CD4-positive, CD25-positive, alpha-beta regulatory T cell (primary cell): ENCODE measurements around the gene FAM228A. TPM values are rescaled to one million over a fixed set of nuclear protein-coding genes. Genes with fewer than 3 reads are reported as not detected.
"Not testable (repeated sequence)": the region's sequence is repeated elsewhere in the genome, so short reads cannot be mapped to it uniquely, and the experiment has no call there.

Experiments used
- ATAC-seq, 2 donors: fragments of 150-1000 bp; cut with Tn5 transposase; one replicate each; pipeline ENCODE4 v1.10.0; 2021; ENCODE audit warnings: low read depth in 2 of 2, moderate number of reproducible peaks in 2 of 2, moderate library complexity in 1 of 2
- DNase-seq, 3 donors: peaks; one replicate each; pipeline versions ENCODE4 v3.0.0 to v3.0.0-alpha.2; 2012 to 2022; ENCODE audit warnings: mixed read lengths in 1 of 3
- H3K27ac ChIP-seq: one replicate; pipeline ENCODE4 v1.7.0; 2013; ENCODE audit warnings: mild to moderate bottlenecking, low read length; ENCODE audit not compliant: insufficient read depth, poor library complexity, severe bottlenecking
- H3K27me3 ChIP-seq: one replicate; pipeline ENCODE4 v1.7.0; 2013; ENCODE audit warnings: low read length; ENCODE audit not compliant: control insufficient read depth, insufficient read depth
- H3K36me3 ChIP-seq: one replicate; pipeline ENCODE4 v1.7.0; 2013; ENCODE audit warnings: mild to moderate bottlenecking, low read length, moderate library complexity; ENCODE audit not compliant: control insufficient read depth, insufficient read depth
- H3K4me1 ChIP-seq: 2 replicates; pipeline ENCODE4 v1.7.0; 2013; ENCODE audit warnings: mild to moderate bottlenecking, low read length; ENCODE audit not compliant: insufficient read depth, control insufficient read depth, poor library complexity, severe bottlenecking
- H3K4me3 ChIP-seq: one replicate; pipeline ENCODE4 v1.7.0; 2013; ENCODE audit warnings: low read depth, mild to moderate bottlenecking, low read length, moderate library complexity
- H3K9me3 ChIP-seq, 2 experiments: 1 replicate in 1 of 2; 2 replicates in 1 of 2; pipeline ENCODE4 v1.7.0; 2013; ENCODE audit warnings: low read length in 2 of 2, mild to moderate bottlenecking in 1 of 2, moderate library complexity in 1 of 2; ENCODE audit not compliant: control insufficient read depth in 2 of 2
- H3K27ac Mint-ChIP-seq, 3 donors: one replicate each; pipeline ENCODE4 v1.8.0; 2020 to 2022; ENCODE audit warnings: mild to moderate bottlenecking in 3 of 3, mixed read lengths in 3 of 3, moderate library complexity in 2 of 3
- H3K27me3 Mint-ChIP-seq: one replicate; pipeline ENCODE4 v1.8.0; 2022; ENCODE audit warnings: mild to moderate bottlenecking, mixed read lengths
- H3K36me3 Mint-ChIP-seq: one replicate; pipeline ENCODE4 v1.8.0; 2020; ENCODE audit warnings: mixed read lengths
- H3K4me1 Mint-ChIP-seq, 4 donors: one replicate each; pipeline ENCODE4 v1.8.0; 2020 to 2022; ENCODE audit warnings: mixed read lengths in 4 of 4, mild to moderate bottlenecking in 1 of 4
- H3K4me3 Mint-ChIP-seq, 4 donors: one replicate each; pipeline ENCODE4 v1.8.0; 2020 to 2022; ENCODE audit warnings: mild to moderate bottlenecking in 4 of 4, mixed read lengths in 4 of 4, moderate library complexity in 3 of 4
- H3K9me3 Mint-ChIP-seq, 7 donors: one replicate each; pipeline ENCODE4 v1.8.0; 2020 to 2022; ENCODE audit warnings: mixed read lengths in 7 of 7, mild to moderate bottlenecking in 3 of 7, moderate library complexity in 2 of 7
- polyA plus RNA-seq, 4 donors: library from polyadenylated mRNA; unstranded; fragments of 300-500 nt; fragmentation: Illumina TruSeq; gene quantifications; one replicate each; pipeline ENCODE4 v1.2.3, GENCODE V29; 2021
- total RNA-seq: library from RNA; stranded (reverse); gene quantifications from one replicate; pipeline ENCODE4 v1.2.3, GENCODE V29; 2022

FAM228A gene
- total and polyA plus RNA-seq, 5 donors from 2014 or later, result not detected

DNA sequence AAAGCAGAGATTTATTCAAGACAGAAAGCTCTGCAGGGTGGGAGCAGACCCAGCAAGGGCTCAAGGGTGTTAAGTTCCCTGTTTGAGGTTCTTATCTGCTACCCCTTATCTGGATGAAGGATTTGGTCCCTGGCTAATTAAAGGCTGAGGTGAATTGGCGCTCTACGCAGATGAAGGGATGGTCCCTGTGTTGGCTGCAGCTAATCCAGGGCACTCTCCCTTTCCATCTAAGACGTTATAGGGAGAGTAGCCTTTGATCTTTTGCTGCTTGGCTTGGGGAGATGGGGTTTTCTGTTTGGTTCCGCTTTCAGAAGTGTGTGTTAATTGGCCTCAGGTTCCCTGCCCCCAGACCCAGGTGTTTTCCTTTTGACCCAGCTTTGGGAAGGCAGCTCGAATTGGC, 17.0 kb downstream of the FAM228A start:
- ATAC-seq (no peak), DNase-seq (no peak)
- Mint-ChIP-seq H3K36me3 (peaks cover 10% of the 10 kb centered on the region), H3K27ac (no peak overlapping the region), H3K4me1 (no peaks in the 10 kb centered on the region), H3K4me3 (no peak overlapping the region), H3K9me3 (peaks cover 0 to 14% (median 5%) of the 10 kb centered on the region in 7 donors), H3K27me3 (peaks cover 9% of the 10 kb centered on the region)
- H3K36me3 ChIP-seq, result no peaks in the 10 kb centered on the region
- H3K27ac ChIP-seq, result no peak overlapping the region
- no peaks in the 10 kb centered on the region for H3K9me3 ChIP-seq
- H3K27me3 ChIP-seq, result no peaks in the 10 kb centered on the region
- H3K4me1 ChIP-seq, result no peaks in the 10 kb centered on the region
- H3K4me3 ChIP-seq, result no peak overlapping the region

GRCh38 chr2:24197213-24197612, 22.4 kb downstream of the FAM228A start:
- H3K9me3 ChIP-seq, H3K27ac Mint-ChIP-seq, H3K27me3 Mint-ChIP-seq, DNase-seq, H3K36me3 ChIP-seq, H3K27me3 ChIP-seq, H3K27ac ChIP-seq, H3K4me3 ChIP-seq, H3K4me1 ChIP-seq, ATAC-seq, H3K4me3 Mint-ChIP-seq, H3K4me1 Mint-ChIP-seq: not testable (repeated sequence)
- H3K9me3 Mint-ChIP-seq, result peaks cover 0 to 17% (median 3%) of the 10 kb centered on the region in 7 donors
- H3K36me3 Mint-ChIP-seq, result peaks cover 20% of the 10 kb centered on the region

DNA sequence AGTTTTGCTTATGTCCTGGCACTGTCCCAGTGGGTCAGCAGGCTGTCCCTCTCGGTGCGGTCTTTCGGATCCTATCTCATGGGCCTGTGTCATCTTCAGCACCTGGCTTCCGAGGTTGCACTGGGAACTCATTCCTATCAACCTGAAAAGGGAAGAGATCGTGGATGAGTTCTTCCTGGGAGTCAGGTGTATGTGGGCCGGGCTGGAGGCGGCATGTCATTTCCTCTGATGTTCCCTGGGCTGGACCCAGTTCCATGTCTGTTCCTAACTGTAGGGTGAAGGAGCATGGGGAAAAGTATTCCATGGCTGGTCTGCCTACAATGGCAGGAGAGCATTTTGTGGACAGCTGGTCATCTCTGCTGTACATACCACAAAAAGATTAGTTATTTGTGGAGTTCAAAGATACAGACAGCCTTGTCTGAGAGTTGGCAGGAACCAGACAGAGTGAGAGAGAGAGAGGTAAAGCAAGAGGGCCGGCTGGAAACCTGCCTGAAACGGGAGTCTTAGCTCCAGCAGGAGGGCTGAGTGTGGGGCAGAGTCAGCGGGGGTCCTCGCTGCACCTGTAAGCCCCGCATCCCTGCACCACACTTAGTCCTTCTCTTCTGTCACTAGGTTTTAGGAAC, 25.2 kb downstream of the FAM228A start:
- H3K27me3 Mint-ChIP-seq, result peaks cover 5% of the 10 kb centered on the region
- no peak overlapping the region for H3K4me3 Mint-ChIP-seq
- H3K9me3 Mint-ChIP-seq, result peaks cover 0 to 17% (median 2%) of the 10 kb centered on the region in 7 donors
- H3K27ac Mint-ChIP-seq, result peak overlapping the region in 1 of 3 donors; percentile 28
- Histone ChIP-seq H3K27ac (no peak overlapping the region), H3K4me3 (no peak overlapping the region), H3K9me3 (no peaks in the 10 kb centered on the region), H3K27me3 (no peaks in the 10 kb centered on the region), H3K36me3 (peaks cover 28% of the 10 kb centered on the region), H3K4me1 (no peaks in the 10 kb centered on the region)
- H3K4me1 Mint-ChIP-seq, result peaks cover 0 to 2% (median 0%) of the 10 kb centered on the region in 4 donors
- peaks cover 45% of the 10 kb centered on the region for H3K36me3 Mint-ChIP-seq
- ATAC-seq (no peak), DNase-seq (no peak)

DNA sequence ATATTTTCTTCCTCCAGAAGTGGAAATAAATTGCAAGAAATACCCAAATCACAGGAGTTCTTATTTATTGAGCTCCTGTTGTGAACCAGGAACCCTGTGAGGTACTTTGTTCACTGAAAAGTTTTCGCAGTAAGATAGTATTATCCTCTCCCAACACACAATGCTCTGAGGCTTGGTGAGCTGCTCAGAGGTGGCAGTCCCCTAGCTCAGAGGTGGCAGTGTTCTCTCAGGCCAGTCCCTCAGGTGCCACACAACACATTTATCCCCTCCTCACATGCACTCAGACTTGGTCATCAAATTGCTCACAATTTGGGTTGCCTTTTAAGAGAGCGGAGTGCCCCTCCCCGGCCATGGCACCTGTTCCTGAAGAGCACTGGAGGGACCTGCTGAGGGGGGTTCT, 25.9 kb downstream of the FAM228A start:
- Histone ChIP-seq H3K27ac (no peak overlapping the region), H3K36me3 (peaks cover 35% of the 10 kb centered on the region), H3K27me3 (no peaks in the 10 kb centered on the region), H3K4me1 (no peaks in the 10 kb centered on the region), H3K9me3 (no peaks in the 10 kb centered on the region), H3K4me3 (no peak overlapping the region)
- Mint-ChIP-seq H3K36me3 (peaks cover 51% of the 10 kb centered on the region), H3K4me3 (no peak overlapping the region), H3K27me3 (peaks cover 5% of the 10 kb centered on the region), H3K27ac (no peak overlapping the region), H3K4me1 (peaks cover 0 to 2% (median 0%) of the 10 kb centered on the region in 4 donors), H3K9me3 (peaks cover 0 to 14% (median 2%) of the 10 kb centered on the region in 7 donors)
- DNase-seq, result no peak
- no peak for ATAC-seq

GRCh38 chr2:24203029-24203786, 28.4 kb downstream of the FAM228A start:
- no peaks in the 10 kb centered on the region for H3K27me3 Mint-ChIP-seq
- no peak overlapping the region for H3K4me3 Mint-ChIP-seq
- DNase-seq (no peak), ATAC-seq (no peak)
- Histone ChIP-seq H3K9me3 (no peaks in the 10 kb centered on the region), H3K4me3 (no peak overlapping the region), H3K4me1 (no peaks in the 10 kb centered on the region), H3K36me3 (peaks cover 49% of the 10 kb centered on the region), H3K27me3 (no peaks in the 10 kb centered on the region), H3K27ac (no peak overlapping the region)
- H3K27ac Mint-ChIP-seq, result no peak overlapping the region
- H3K36me3 Mint-ChIP-seq, result peaks cover 72% of the 10 kb centered on the region
- peaks cover 0 to 4% (median 0%) of the 10 kb centered on the region in 7 donors for H3K9me3 Mint-ChIP-seq
- peaks cover 0 to 2% (median 0%) of the 10 kb centered on the region in 4 donors for H3K4me1 Mint-ChIP-seq

GRCh38 chr2:24203787-24204150, 28.9 kb downstream of the FAM228A start:
- H3K36me3 Mint-ChIP-seq, result peaks cover 78% of the 10 kb centered on the region
- H3K27me3 Mint-ChIP-seq, result no peaks in the 10 kb centered on the region
- H3K4me3 ChIP-seq, result no peak overlapping the region
- H3K27ac ChIP-seq, result no peak overlapping the region
- ATAC-seq (no peak), DNase-seq (no peak)
- peaks cover 55% of the 10 kb centered on the region for H3K36me3 ChIP-seq
- peaks cover 0 to 4% (median 0%) of the 10 kb centered on the region in 7 donors for H3K9me3 Mint-ChIP-seq
- no peaks in the 10 kb centered on the region for H3K27me3 ChIP-seq
- no peaks in the 10 kb centered on the region for H3K9me3 ChIP-seq
- H3K4me1 ChIP-seq, result no peaks in the 10 kb centered on the region
- H3K4me3 Mint-ChIP-seq, result no peak overlapping the region
- no peak overlapping the region for H3K27ac Mint-ChIP-seq
- peaks cover 0 to 2% (median 0%) of the 10 kb centered on the region in 4 donors for H3K4me1 Mint-ChIP-seq

- peaks cover 62% of the 10 kb centered on the region for H3K36me3 ChIP-seq
- Mint-ChIP-seq H3K27me3 (no peaks in the 10 kb centered on the region), H3K9me3 (no peaks in the 10 kb centered on the region), H3K27ac (no peak overlapping the region), H3K4me3 (no peak overlapping the region), H3K36me3 (peaks cover 85% of the 10 kb centered on the region), H3K4me1 (peaks cover 0 to 2% (median 0%) of the 10 kb centered on the region in 4 donors)
- no peak for DNase-seq
- no peak overlapping the region for H3K4me3 ChIP-seq
- no peaks in the 10 kb centered on the region for H3K27me3 ChIP-seq
- no peaks in the 10 kb centered on the region for H3K9me3 ChIP-seq
- no peak for ATAC-seq
- H3K27ac ChIP-seq, result no peak overlapping the region
- H3K4me1 ChIP-seq, result no peaks in the 10 kb centered on the region
These were observed 29.7 kb downstream of the FAM228A start for GRCh38 chr2:24204505-24204904.

GRCh38 chr2:24205131-24205530, 30.3 kb downstream of the FAM228A start:
- H3K27me3 ChIP-seq, result no peaks in the 10 kb centered on the region
- no peak overlapping the region for H3K27ac ChIP-seq
- DNase-seq (no peak), ATAC-seq (no peak)
- H3K9me3 ChIP-seq, result no peaks in the 10 kb centered on the region
- H3K9me3 Mint-ChIP-seq, result no peaks in the 10 kb centered on the region
- H3K4me1 ChIP-seq, result no peaks in the 10 kb centered on the region
- H3K4me1 Mint-ChIP-seq, result peaks cover 0 to 2% (median 0%) of the 10 kb centered on the region in 4 donors
- H3K4me3 ChIP-seq, result no peak overlapping the region
- no peak overlapping the region for H3K4me3 Mint-ChIP-seq
- peaks cover 69% of the 10 kb centered on the region for H3K36me3 ChIP-seq
- no peak overlapping the region for H3K27ac Mint-ChIP-seq
- H3K36me3 Mint-ChIP-seq, result peaks cover 86% of the 10 kb centered on the region
- H3K27me3 Mint-ChIP-seq, result no peaks in the 10 kb centered on the region
